Stomach smooth muscle (tissue), 2 donors: Measurements from ENCODE around the gene MED28.
"Not testable (repeated sequence)": the region's sequence is repeated elsewhere in the genome, so short reads cannot be mapped to it uniquely, and the experiment has no call there.

Experiments used
- H3K27ac ChIP-seq: one replicate; pipeline ENCODE4 v1.7.0; 2013; ENCODE audit warnings: mild to moderate bottlenecking, low read length, inconsistent platforms
- H3K27me3 ChIP-seq, 2 donors: one replicate each; pipeline ENCODE4 v1.7.0; 2013; ENCODE audit warnings: low read length in 2 of 2; ENCODE audit not compliant: insufficient read depth in 2 of 2, control insufficient read depth in 1 of 2
- H3K36me3 ChIP-seq, 2 donors: one replicate each; pipeline ENCODE4 v1.7.0; 2013; ENCODE audit warnings: low read length in 2 of 2; ENCODE audit not compliant: control insufficient read depth in 2 of 2, insufficient read depth in 2 of 2
- H3K4me1 ChIP-seq: one replicate; pipeline ENCODE4 v1.7.0; 2013; ENCODE audit warnings: low read length; ENCODE audit not compliant: control insufficient read depth, insufficient read depth
- H3K4me3 ChIP-seq, 2 donors: one replicate each; pipeline ENCODE4 v1.7.0; 2013; ENCODE audit warnings: low read length in 2 of 2
- H3K9ac ChIP-seq, 2 donors: one replicate each; pipeline ENCODE4 v1.7.0; 2013; ENCODE audit warnings: low read length in 2 of 2, mild to moderate bottlenecking in 1 of 2
- H3K9me3 ChIP-seq, 2 donors: one replicate each; pipeline ENCODE4 v1.7.0; 2013; ENCODE audit warnings: low read length in 2 of 2; ENCODE audit not compliant: control insufficient read depth in 2 of 2
- donor health status: healthy.
- donor health status: Pancreatic carcinoma.

The MED28 gene

DNA sequence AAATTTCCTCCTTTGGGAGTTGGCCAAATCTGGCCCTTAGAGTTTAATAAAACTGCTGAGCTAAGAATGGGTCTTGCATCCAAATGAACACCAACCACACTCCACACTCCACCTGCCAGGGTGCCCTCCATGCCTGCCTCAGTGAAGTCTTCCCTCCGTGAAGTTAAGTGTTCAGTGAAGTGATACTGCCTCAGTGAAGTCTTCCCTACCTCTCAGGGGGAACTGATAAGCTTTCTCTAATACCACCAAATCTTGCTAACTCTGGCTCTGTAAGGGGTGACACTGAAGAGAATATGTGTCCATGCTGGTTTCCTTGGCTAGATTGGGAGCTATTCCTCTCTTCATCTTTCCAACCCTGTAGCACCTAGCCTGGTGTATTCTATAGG lies 27.9 kb downstream of the MED28 start:
- Histone ChIP-seq H3K4me3 (no peak overlapping the region), H3K27me3 (peaks cover 0 to 11% of the 10 kb centered on the region in 2 donors), H3K4me1 (no peaks in the 10 kb centered on the region), H3K36me3 (no peaks in the 10 kb centered on the region), H3K9ac (no peak overlapping the region), H3K27ac (no peak overlapping the region), H3K9me3 (no peaks in the 10 kb centered on the region)

DNA sequence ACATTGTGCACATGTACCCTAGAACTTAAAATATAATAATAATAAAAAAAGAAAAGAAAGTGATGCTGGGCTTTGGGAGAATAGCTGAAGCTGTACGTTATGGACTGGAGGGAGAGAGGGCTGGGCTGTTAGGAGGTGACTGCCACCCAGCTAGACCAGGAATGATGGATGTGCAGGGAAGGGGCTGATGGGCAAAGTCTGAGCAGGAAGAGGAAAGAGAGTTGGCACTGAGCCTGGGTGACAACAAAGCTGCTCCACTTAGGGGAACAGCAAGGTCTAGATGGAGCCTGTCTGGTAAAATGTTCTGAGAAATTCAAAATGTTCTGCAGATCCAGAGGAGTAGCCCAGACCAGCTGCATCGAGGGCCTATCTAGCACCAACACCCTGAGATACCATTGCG lies 32.3 kb downstream of the MED28 start:
- no peaks in the 10 kb centered on the region for H3K9me3 ChIP-seq
- H3K9ac ChIP-seq: no peak overlapping the region
- H3K27ac ChIP-seq: no peak overlapping the region
- H3K4me1 ChIP-seq: no peaks in the 10 kb centered on the region
- H3K4me3 ChIP-seq: no peak overlapping the region
- peaks cover 0 to 11% of the 10 kb centered on the region in 2 donors for H3K27me3 ChIP-seq
- no peaks in the 10 kb centered on the region for H3K36me3 ChIP-seq

DNA sequence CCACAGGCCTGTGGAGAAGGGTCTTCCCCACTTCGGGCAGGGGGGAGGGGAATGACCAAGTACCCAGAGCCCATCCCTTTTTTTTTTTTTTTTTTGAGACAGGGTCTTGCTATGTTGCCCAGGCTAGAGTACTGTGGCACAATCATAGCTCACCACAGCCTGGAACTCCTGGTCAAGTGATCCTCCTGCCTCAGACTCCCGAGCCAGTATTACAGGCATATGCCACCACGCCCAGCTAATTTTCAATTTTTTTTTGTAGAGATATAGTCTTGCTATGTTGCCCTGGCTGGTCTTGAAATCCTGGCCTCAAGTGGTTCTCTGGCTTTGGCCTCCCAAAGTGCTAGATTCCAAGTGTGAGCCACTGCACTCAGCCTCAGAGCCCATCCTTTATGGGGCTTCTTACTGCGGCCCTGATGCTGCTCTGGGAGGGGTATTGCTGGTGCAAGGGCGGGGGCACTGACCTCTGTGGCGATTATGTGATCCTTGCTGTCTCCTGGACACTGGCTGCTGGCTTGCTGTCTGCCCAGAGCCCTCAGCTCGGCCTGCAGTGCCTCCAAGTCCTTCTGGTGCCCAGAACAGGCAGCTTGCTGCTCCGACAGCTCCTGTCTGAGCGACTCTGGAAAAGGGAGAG lies 32.9 kb downstream of the MED28 start:
- H3K9ac ChIP-seq: no peak overlapping the region
- no peak overlapping the region for H3K4me3 ChIP-seq
- no peaks in the 10 kb centered on the region for H3K9me3 ChIP-seq
- no peaks in the 10 kb centered on the region for H3K4me1 ChIP-seq
- no peak overlapping the region for H3K27ac ChIP-seq
- H3K27me3 ChIP-seq: peaks cover 0 to 11% of the 10 kb centered on the region in 2 donors
- no peaks in the 10 kb centered on the region for H3K36me3 ChIP-seq

GRCh38 chr4:17647927-17648326 lies 33.5 kb downstream of the MED28 start:
- H3K27me3 ChIP-seq: peaks cover 0 to 8% of the 10 kb centered on the region in 2 donors
- no peak overlapping the region for H3K9ac ChIP-seq
- no peaks in the 10 kb centered on the region for H3K9me3 ChIP-seq
- no peak overlapping the region for H3K27ac ChIP-seq
- no peaks in the 10 kb centered on the region for H3K36me3 ChIP-seq
- no peak overlapping the region for H3K4me3 ChIP-seq
- H3K4me1 ChIP-seq: no peaks in the 10 kb centered on the region

DNA sequence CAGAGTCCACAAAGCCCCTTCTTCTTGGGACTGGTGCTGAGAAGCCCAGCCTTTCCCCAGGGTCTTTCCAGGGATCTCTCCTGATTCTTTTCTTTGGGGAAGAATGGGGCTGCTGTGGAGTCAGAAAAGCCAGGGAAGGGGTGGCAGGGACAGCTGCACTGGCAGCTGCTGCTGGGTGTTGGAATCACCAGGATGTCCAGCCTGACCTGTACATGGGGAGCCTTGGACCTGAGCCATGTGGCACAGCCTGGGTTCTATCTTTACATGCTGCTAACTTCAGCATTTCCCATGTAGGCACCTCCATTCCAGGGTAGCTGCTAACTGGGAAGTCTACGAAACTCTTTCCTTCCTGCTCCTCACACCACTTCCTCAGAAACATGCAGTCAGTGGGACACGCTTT lies 36.0 kb downstream of the MED28 start:
- no peaks in the 10 kb centered on the region for H3K9me3 ChIP-seq
- H3K36me3 ChIP-seq: no peaks in the 10 kb centered on the region
- H3K4me1 ChIP-seq: no peaks in the 10 kb centered on the region
- H3K4me3 ChIP-seq: no peak overlapping the region
- H3K9ac ChIP-seq: no peak overlapping the region
- H3K27ac ChIP-seq: no peak overlapping the region
- no peaks in the 10 kb centered on the region for H3K27me3 ChIP-seq

GRCh38 chr4:17654701-17655100 lies 40.3 kb downstream of the MED28 start:
- no peak overlapping the region for H3K4me3 ChIP-seq
- H3K9ac ChIP-seq: no peak overlapping the region
- no peaks in the 10 kb centered on the region for H3K9me3 ChIP-seq
- H3K27ac ChIP-seq: no peak overlapping the region
- no peaks in the 10 kb centered on the region for H3K4me1 ChIP-seq
- H3K27me3 ChIP-seq: no peaks in the 10 kb centered on the region
- no peaks in the 10 kb centered on the region for H3K36me3 ChIP-seq

DNA sequence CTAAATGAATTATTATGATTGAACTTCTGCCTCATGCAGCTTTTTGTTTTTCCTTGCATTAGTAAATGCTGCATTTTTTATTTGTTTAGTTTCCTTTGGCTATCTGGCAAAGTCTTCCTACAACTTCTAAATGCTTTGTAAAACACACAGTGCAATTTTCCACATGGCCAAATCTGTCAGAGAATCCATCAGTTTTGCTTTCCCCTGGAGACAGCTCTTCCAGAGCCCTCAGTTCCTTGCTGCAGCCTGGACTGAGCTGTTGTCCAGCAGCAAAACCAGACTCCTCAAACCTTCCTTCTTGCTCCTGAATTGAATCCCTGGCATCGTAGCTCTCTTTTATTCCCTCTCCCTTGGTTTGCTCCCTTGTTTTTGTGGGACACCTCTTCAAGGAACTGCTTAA lies 42.6 kb downstream of the MED28 start:
- Histone ChIP-seq H3K9ac (no peak overlapping the region), H3K27me3 (no peaks in the 10 kb centered on the region), H3K4me1 (no peaks in the 10 kb centered on the region), H3K36me3 (no peaks in the 10 kb centered on the region), H3K27ac (no peak overlapping the region), H3K4me3 (no peak overlapping the region), H3K9me3 (no peaks in the 10 kb centered on the region)

GRCh38 chr4:17657849-17658248 lies 43.4 kb downstream of the MED28 start:
- H3K9ac ChIP-seq: no peak overlapping the region
- H3K27me3 ChIP-seq: no peaks in the 10 kb centered on the region
- H3K36me3 ChIP-seq: no peaks in the 10 kb centered on the region
- H3K4me1 ChIP-seq: no peaks in the 10 kb centered on the region
- no peaks in the 10 kb centered on the region for H3K9me3 ChIP-seq
- H3K27ac ChIP-seq: no peak overlapping the region
- H3K4me3 ChIP-seq: no peak overlapping the region

GRCh38 chr4:17659196-17659595 lies 44.8 kb downstream of the MED28 start:
- not testable (repeated sequence) for H3K4me1 ChIP-seq, H3K36me3 ChIP-seq, H3K9ac ChIP-seq

GRCh38 chr4:17662694-17663093 lies 48.3 kb downstream of the MED28 start:
- H3K27ac ChIP-seq: no peak overlapping the region
- no peaks in the 10 kb centered on the region for H3K27me3 ChIP-seq
- no peak overlapping the region for H3K9ac ChIP-seq
- no peak overlapping the region for H3K4me3 ChIP-seq
- H3K9me3 ChIP-seq: no peaks in the 10 kb centered on the region
- no peaks in the 10 kb centered on the region for H3K4me1 ChIP-seq
- no peaks in the 10 kb centered on the region for H3K36me3 ChIP-seq

More at GRCh38 chr4:17659196-17659595, 44.8 kb downstream of the MED28 start:
- H3K27ac ChIP-seq, H3K27me3 ChIP-seq, H3K9me3 ChIP-seq, H3K4me3 ChIP-seq: not testable (repeated sequence)

DNA sequence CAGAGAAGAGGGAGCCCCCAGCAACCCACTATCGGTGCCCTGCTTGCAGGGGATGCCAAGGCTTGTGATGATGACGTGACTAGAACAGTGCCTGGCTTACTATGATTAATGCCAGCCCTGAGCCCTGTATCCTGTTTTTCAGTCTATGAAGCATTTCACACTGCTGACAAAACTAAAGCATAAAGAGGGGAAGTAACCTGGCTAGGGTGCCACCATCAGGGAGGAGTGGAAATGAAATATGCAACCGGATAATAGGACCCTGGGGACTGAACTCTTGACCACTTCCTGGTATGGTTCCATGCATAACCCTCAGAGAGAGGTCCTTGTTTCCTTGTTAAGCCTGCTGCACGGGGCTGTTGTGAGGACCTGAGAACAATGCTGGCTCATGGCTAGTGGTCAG lies 50.3 kb downstream of the MED28 start:
- peaks cover 0 to 2% of the 10 kb centered on the region in 2 donors for H3K27me3 ChIP-seq
- H3K4me1 ChIP-seq: no peaks in the 10 kb centered on the region
- H3K9me3 ChIP-seq: no peaks in the 10 kb centered on the region
- no peaks in the 10 kb centered on the region for H3K36me3 ChIP-seq
- no peak overlapping the region for H3K27ac ChIP-seq
- H3K4me3 ChIP-seq: no peak overlapping the region
- H3K9ac ChIP-seq: no peak overlapping the region
